AG10803 (cell line): ENCODE measurements around the gene HSPBP1.
A peak's percentile ranks its signal among the peaks of the same experiment; 100 is the strongest.

Source experiments
- DNase-seq: peaks from one replicate; pipeline ENCODE4 v3.0.0; 2010; ENCODE audit warnings: low read depth
- H3K4me3 ChIP-seq: 2 replicates; pipeline ENCODE4 v1.5.1; 2011; ENCODE audit warnings: mild to moderate bottlenecking, low read length, control low read depth
- CTCF ChIP-seq: conservative IDR thresholded peaks from 2 replicates; pipeline ENCODE4 v1.5.1; 2011; ENCODE audit warnings: mild to moderate bottlenecking, low read length, control low read depth, inconsistent platforms

HSPBP1 gene

GRCh38 chr19:55319785-55320184 lies 39.9 kb upstream of the HSPBP1 start:
- TF ChIP-seq CTCF = no peak
- DNase-seq = peak; percentile 27
- no peak overlapping the region for H3K4me3 ChIP-seq

- H3K4me3 ChIP-seq = no peak overlapping the region
- no peak for TF ChIP-seq CTCF
- no peak for DNase-seq
These were observed 36.7 kb upstream of the HSPBP1 start for GRCh38 chr19:55316646-55317045.

GRCh38 chr19:55315956-55316525 lies 36.1 kb upstream of the HSPBP1 start:
- H3K4me3 ChIP-seq = no peak overlapping the region
- no peak for DNase-seq
- TF ChIP-seq CTCF = no peak

- H3K4me3 ChIP-seq = no peak overlapping the region
- no peak for DNase-seq
- TF ChIP-seq CTCF = no peak
These were observed 34.5 kb upstream of the HSPBP1 start for GRCh38 chr19:55314396-55314795.

GRCh38 chr19:55312621-55313512 lies 33.0 kb upstream of the HSPBP1 start:
- no peak overlapping the region for H3K4me3 ChIP-seq
- no peak for TF ChIP-seq CTCF
- DNase-seq = no peak

GRCh38 chr19:55311797-55312196 lies 31.9 kb upstream of the HSPBP1 start:
- no peak for TF ChIP-seq CTCF

GRCh38 chr19:55311397-55311796 lies 31.5 kb upstream of the HSPBP1 start:
- no peak for DNase-seq
- H3K4me3 ChIP-seq = no peak overlapping the region
- no peak for TF ChIP-seq CTCF

More at GRCh38 chr19:55311797-55312196, 31.9 kb upstream of the HSPBP1 start:
- no peak overlapping the region for H3K4me3 ChIP-seq
- no peak for DNase-seq
